ENCODE results near the gene PRR23E.

Gene PRR23E

DNA sequence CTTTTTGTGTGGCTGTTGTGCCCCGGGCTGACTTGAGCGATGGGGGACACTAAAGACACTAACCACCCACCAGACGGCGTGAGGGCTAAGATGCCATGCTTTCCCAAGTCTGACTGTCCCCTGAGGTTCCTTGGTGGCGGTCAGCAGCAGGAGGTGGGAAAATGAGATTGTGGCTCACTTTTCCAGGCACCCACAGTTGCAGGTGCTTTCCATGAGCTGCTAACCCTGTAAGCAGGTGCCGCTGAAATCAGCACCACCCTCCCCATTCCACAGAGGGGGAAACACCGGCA is 17.7 kb downstream of the PRR23E start:
- DNase-seq: no peak

DNA sequence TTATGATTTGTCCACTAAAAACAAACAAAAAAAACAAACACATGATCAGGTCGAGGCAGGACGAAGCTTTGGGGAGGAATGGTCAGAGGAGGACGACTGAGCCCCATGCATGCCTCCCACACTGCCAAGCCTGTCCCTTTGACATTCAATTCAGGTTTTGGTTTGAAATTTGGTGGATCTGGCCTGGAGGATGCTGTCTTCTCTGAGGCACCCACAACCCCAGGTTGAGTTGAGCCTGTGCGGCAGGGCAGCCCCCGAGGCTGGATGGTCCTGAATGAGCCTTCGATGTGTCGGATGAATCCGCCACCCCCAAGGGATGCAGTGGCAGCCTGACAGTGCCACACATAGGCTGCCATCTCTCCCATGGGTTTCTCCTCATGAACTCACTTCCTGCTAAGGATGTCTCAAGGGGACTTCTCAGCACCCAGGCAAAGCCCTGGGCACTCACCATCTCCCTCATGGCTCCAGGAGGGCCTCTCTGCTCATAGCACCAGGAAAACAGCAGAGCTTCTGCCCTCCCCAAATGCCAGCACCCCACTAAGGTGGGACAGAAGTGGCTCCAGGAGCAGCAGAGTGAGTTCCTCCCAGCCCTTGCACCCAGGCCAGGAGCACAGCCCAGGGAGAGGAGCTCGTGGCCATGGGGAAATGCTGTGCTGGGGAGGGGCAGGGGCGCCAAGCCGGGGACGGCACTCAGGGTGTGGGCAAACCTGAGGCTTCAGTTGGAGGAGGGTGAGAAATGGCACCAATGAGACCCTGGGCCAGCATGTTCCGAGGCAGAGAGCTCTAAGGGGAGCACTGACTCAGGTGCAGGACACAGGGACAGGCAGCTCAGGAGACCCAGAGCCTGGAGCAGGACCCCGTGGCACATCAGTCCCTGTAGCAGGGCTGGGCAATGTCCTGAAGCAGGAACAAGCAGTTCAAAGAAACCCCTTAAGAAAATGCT is 18.5 kb downstream of the PRR23E start:
- no peak for DNase-seq

DNA sequence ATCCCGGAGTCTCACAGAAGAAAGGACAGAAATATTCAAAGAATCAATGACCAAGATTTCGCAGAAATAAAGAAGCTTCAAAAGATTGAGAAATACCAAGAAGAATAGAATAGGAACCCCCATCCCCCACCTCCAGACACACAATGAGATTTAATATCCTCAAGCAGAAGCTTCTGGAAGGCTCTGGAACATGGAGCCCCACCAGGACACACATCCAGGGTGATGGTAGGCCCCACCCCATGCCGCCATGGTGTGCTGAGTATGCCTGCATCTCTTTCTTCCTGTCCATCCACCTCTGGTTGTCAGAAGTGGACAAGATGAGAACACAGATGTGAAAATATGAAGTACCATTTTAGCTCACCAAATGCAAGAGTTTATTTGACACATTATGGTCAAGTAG is 19.3 kb downstream of the PRR23E start:
- DNase-seq: no peak

DNA sequence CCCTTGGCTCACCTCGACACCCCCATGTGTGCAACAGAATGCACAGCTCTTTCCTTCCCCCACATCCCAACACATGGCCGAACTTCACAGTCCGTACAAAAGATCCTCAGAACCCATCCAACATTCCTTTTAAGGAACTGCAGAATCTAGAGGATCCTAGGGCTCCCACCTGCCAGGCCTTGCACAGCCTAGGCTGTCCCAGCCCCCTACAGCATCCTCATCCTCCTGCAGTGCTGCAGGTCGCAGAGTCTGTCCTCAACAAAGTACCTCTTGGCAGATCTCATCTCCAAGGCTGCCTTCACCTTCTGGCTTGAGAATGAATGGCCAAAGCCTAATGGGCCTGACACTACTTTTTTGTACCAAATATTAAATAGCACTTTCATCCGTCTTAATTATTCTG is 19.8 kb downstream of the PRR23E start:
- no peak for DNase-seq

DNA sequence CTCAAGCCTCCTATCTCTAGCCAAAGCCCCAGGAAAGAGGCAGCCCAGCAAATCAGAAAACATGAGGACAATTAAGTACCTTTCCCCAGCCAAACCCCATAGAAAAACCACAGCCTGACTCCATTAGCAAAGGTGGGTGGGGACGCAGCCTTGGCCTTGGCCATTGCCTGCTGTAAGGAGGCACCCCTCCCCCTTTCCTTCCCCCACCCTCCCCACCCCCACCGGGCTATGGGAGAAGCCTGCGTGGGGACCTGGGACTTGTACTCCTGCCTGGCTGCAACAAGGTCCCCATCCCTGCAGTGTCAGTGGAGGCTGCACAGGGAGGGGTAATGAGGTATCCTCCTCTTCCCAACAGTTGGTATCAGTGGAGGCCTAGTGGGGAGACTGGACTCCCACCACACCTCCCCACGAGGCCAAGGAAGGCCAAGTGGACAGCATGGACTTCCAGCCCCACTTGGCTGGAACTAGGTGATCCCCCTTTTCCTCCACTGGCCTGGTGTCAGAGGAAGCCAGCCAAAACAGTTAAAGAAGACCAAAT is 20.5 kb downstream of the PRR23E start:
- DNase-seq: no peak

DNA sequence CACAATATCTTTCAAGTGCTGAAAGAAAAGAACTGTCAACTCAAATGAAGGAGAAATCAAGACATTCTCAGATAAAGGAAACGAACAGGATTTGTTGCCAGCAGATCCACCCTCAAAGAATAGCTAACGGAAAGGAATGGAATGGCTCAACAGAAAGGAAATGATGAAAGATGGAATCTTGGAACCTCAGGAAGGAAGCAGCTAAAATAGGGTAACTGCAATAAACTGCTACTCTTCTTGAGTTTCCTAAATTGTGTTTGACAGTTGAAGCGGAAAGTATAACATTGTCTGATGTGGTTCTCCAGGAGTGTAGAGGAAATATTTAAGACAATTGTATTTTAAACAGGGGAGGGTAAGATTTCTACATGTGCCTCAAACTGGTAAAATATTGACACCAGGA is 22.0 kb downstream of the PRR23E start:
- DNase-seq: no peak

DNA sequence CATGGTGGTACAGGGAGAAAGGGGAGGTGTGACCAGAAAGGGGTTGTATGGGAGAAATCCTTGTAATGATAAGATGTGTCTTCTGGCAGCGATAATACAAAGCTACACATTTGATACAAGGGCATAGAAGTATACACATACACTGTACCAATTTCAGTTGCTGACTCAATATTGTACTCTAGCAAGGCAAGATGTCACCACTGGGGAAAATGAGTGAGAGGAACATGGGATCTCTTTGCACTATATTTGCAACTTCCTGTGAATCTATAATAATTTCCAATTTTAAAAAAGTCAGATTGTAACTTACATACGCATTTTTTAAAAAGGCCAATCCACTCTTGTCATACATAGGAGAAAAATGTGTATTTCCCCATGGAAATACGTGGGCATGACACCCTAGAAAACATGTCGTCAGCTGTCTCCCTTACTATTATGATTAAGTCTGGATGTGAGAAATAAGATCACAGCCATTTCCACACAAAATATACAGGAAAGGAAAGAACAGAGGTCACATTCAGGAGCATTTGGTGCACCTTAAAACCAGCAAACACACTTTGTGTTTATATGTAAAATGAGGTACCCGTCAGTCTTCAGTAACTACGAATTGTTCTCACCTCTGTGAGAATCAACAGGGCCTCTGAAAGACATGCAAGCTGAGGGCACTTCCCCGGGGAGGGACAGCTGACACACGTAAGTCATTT is 22.9 kb downstream of the PRR23E start:
- no peak for DNase-seq

DNA sequence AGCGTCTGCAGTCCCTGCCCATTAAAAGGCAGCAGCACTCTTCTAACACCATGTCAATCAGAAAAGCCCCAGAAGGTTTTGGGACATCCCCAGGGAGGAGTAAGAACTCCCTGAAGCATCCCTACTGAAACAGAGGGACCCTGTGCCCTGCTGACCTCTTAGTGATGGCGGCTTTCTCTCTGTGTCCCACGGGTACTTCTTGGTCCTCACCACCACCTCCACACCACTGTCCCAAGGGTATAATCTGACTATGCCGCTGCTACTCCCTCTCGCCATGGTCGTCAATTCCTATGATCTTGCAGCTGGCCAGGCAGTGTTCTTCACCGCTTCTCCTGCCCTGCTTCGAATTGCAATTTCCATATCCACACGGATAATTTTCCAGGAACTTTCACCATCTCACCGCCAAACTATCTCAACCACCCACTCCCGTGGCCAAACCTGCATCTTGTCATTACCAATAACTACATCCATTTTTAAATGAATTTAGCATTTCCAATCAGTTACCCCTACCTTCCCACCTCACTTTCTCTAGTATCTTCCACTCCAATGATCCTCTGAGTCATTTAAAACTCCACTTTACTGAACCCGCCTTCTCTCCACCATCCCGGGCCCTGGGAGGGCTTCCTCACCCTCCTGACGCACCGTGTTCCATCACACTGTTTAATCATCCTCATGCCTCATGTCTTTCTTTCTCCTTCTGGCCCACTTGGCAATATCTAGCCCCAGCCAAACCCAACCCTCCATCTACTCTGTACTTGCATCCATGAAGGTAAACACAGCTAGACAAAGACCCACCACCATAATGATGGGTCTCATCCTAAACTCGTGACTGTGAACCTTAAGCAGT is 23.7 kb downstream of the PRR23E start:
- no peak for DNase-seq

DNA sequence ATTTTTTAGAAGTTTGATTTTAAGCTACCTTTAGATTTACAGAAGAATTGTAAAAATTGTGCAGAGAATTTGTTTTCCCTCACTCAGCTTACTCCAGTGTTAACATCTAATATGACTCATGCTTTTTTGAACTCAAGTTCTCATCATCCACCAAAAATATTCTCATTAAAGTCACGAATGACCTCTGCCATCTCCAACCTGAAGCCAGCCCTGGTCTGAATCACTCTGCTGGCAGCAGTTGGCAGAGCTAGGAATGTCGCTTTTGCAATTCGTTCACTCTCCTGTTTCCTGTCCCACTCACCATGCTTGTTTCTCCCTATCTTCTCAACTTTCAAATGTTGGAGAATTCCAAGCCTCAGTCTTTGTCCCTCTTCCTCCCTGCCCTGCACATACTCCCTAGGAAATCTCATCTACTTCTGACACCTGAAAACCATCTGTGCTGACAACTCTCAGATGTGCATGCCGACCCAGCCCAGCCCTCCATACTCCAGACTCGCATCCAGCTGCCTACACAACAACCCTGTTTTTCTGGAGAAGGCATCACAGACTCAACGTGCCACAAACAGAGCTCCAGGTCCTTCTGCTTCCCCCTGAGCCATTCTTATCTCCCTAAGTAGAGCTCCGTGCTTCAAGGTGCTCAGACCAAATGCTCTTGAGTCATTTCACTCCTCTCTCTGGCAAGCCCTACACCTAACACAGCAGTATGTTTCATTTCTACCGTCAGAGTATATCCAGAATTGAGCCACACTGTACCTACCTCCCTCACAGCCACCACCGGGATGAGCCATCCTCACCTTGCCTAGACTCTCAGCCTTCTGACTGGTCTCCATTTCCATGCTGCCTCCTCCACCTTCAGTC is 24.9 kb downstream of the PRR23E start:
- no peak for DNase-seq

DNA sequence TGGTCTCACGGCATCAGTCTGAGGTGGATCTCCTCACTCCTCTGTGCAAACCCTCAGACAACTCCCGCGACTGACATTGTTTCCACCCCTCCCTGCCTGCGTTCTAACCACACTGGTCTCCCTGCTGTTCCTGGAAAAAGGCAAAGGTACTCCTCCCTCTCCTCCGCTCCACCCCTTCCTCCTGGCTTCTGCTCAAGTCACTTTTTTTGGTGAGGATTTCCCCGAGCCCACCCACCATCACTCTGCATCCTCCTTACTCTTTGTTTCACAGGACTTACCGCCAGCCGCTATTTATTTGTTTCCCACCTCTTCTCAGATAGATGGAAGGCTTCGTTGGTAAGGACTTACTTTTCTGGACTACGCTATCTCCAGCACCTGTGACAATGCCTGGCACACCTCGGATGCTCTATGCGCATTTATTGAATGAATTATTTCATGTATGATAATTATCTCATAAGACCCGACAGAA is 25.6 kb downstream of the PRR23E start:
- no peak for DNase-seq

DNA sequence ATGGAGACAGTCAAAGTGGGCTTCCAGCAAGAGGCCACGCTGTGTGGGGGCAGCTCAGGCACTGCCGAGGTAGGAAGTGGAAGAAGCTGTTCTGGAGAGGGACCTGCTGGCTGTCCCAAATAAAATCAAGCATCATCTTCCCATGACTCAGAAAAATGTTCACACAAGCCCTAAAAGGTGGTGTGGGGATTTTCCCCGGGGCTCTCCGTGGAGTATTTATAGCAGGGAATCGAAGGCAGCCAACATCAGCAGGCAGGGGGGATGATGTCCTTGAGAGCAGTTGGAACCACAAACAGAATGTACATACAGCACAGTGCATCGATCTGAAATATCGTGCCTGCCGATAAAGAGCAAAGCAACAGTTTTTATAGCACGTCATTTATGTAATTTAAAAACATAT is 27.6 kb downstream of the PRR23E start:
- no peak for DNase-seq

DNA sequence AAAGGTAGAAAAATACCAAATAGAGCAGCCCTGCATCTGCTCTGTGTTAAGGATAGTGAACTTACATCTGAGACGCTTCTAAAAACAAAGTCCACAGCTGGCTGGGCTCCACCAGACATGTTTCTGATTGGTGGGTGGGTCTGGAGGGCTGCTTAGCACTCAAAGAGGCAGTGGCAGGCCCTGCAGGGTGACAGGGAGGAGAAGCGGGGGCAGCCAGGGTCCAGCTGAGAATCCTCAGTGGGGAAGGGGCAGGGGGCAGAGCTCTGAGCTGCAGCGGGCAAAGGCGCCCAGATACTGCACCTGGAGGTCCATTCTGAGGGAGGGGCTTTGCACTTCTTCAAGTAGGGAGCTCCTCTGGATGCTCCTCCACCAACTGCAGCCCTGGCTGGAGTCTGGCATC is 28.1 kb downstream of the PRR23E start:
- DNase-seq: no peak

DNA sequence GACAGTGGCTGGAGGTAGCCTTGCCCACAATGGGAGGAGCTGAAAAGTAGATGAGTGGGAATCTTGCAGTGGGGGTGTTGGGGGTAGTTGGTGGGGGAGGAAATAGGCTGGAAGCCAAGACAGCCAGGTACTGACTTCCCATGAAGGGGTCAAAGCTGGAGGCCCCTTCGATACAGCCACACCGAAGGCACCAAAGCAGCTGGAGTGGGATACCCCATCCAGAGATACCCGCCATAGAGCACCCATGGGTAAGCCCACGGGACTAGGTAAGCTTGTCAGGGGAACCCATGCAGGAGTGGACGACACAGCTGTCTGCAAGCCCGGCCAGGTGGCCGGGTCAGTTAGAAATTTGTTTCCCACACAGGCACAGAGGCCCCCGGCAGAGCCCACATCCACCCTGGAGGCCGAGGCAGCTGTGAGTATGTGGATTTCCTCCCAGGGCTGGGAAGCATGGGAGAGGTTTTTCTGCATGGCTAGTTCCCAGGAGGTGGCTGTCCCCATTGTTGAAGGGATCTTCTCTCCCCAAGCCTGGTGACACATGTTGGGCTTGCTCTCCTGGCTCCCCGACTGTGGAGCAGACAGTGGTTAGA is 28.6 kb downstream of the PRR23E start:
- DNase-seq: no peak

DNA sequence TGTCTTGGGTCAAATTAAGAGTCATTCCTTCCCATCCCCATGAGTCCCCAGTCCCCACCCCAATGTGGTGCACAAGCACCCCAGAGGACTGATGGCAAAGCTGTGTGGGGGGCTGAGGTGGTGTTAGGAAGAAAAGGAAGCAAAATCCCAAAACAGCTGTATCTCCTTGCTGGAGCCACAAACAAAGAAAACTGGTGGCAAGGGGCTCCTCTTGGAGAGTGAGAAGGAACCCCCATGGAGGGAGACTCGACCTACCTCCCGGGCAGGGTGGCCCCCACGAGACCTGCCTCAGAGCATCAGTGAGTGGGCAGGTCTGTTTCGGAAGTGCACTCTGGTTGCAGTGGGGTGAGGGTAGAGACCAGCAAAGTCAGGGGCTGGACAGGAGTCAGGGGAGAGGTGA is 29.2 kb downstream of the PRR23E start:
- DNase-seq: no peak

DNA sequence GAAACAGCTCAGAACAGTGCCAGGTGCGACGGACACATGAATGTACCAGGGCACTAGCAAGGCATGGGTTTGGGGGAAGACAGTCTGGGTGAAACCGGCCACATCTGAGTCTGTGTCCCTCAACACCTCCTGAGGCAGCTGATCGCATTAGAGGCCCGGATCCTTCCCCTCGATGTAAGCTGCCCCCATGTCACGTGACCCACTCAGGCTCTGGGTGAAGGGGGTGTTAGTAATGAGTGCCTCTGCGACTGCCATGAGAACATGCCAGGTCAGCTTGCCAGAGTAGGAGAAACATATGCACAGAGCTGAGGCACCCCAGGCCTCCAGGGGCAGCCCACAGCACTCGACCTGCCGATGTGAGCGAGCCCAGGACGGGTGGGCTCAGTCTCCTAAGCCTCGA is 29.7 kb downstream of the PRR23E start:
- DNase-seq: no peak

DNA sequence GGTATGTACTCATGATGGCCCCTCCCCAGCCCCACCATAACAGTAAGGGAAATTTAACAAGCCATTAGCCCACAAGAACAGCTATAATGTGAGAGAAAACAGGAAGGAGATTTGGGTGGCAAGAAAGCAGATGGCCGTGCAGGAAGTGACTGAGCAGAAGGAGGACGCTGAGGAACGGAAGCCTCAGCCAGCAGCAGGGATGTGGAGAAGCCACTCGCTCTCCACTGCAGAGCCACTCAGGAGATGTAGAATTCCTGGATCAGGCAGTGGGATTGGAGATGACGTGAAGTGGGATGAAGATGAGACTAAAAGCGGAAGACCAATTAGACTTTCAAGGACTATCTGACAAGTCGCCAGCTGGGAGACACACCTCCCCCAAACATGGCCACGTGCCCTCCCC is 31.2 kb downstream of the PRR23E start:
- DNase-seq: no peak

DNA sequence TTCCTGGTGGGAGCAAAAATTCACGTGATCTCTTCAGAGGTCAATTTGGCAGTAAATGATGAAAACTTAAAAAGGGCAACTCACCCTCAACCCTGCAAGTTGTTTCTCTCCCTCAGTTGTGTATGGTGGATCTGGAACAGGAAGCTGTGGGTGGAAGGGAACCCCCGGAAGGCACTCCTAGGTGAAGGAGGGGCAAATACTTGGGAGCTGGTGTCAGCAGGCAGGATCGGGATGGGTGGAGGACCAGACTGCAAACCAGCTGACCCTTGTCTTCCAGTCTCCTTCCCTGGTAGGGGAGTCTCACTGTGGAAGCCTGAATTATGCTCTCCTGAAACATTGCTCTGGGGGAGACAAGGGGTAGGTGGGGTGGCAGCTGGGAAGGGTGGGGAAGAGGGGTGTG is 33.5 kb downstream of the PRR23E start:
- no peak for DNase-seq

DNA sequence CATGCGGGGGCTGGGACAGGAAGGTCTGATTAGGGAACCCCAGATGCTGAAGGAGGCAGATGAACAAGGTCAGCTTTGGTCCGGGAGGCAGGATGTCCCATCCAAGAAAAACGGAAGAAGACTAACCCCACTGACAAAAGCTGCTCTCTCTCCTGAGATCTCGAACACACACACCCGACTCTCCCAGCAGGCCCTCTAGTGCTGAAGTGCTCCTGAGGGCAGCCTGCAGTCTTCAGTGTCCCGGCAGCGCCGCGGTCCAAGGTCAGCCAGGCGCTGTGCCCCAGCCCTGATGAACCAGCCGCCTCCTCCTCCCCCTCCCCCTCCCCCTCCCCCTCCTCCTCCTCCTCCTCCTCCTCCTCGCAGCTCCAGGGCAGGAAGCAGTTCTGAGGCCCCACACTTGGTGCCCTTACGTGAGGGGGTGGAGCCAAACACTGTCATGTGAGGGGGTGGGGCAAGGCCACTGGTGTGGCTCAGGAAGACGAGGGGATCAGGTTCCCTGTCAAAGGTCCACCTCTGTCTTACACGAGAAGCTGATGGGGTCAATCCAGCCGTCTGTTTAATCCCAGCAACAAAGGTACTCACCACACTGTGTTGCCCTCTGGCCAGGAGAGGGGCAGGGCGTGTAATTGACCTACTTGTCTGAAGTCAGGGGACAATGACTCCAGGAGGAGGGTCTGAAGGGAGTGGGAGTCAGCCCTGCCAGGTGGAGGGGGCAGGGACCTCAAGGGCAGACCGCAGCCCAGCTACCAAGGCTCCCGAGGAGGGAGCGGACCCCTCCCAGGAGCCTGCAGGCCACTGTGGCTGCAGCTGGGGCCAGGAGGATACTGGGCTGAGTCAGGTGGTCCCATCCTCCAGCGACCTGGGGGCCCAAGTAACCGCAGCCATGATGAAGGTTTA is 34.3 kb downstream of the PRR23E start:
- no peak for DNase-seq

DNA sequence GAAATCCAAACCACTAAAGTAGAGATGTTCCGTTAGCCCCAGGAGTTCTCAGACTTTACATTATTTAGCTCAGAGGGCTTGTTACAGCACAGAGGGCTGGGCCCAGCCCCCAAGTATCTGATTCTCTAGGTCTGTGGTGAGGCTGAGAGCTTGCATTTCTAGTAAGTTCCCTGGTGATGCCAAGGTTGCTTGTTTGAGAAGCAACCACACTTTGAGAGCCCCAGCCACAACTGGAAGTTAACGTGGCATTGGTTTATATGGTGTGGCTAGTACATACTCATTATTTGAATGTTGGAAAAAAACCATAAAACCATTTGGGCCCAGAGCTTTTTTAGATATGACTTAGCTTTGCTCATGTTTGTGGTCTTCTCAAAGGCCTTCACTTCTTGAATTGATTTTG is 35.9 kb downstream of the PRR23E start:
- DNase-seq: no peak

DNA sequence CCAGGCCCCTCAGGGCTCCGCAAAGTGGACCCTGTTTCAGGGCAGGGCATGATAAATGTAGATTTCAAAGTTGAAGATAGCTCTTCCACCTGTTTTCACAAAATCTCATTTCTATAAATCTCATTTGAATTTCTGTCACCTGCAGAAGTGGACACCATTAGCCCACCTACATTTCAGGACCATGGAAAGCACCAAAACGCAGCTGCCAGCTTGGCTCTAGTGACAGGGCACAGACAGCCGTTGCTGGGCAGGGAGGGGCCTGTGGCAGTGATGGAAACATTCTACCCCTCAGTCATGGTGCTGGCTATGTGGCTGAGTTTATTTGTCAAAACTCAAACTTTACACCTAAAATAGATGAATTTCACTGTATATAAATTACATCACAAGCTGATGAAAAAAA is 40.4 kb downstream of the PRR23E start:
- no peak for DNase-seq

DNA sequence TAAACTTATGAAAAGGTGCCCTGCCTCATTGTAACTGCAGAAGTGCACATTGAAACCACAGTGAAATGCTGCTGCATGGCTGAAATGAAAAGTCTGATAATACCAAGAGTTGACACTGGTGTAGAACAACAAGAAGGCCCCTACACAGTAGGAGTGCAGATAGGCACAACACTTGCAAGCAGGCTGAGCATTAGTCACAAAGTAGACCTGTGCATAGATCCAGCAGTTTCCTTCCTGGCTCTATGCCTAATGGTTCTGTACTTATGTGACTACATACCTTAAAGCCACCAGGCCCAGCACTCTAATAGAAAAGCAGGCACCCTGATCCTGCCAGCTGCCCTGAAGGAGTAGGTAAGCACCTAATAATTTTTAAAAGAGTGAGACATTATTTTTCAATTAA is 41.8 kb downstream of the PRR23E start:
- DNase-seq: no peak

All from activated T-cell treated with anti-CD3 and anti-CD28 coated beads, Interleukin-2, amount 50 U/mL, for 48 hours (primary cell).